Glutamatergic neuron (in vitro differentiated cells): ENCODE results near the gene CA5A. TPM values are rescaled to one million over a fixed set of nuclear protein-coding genes. Genes with fewer than 3 reads are reported as not detected.

Experiments
- DNase-seq: peaks from one replicate; pipeline ENCODE4 v3.0.0; 2022
- H3K27ac Mint-ChIP-seq: one replicate; pipeline ENCODE4 v1.8.0; 2020; ENCODE audit warnings: mild to moderate bottlenecking, mixed read lengths, inconsistent platforms; ENCODE audit not compliant: unreplicated experiment
- H3K27me3 Mint-ChIP-seq: one replicate; pipeline ENCODE4 v1.8.0; 2020; ENCODE audit warnings: mild to moderate bottlenecking, moderate library complexity, mixed read lengths, inconsistent platforms; ENCODE audit not compliant: unreplicated experiment
- H3K36me3 Mint-ChIP-seq: one replicate; pipeline ENCODE4 v1.8.0; 2020; ENCODE audit warnings: mild to moderate bottlenecking, mixed read lengths, inconsistent platforms; ENCODE audit not compliant: unreplicated experiment
- H3K4me1 Mint-ChIP-seq: one replicate; pipeline ENCODE4 v1.8.0; 2020; ENCODE audit warnings: mild to moderate bottlenecking, low read depth, mixed read lengths, inconsistent platforms; ENCODE audit not compliant: unreplicated experiment
- H3K4me3 Mint-ChIP-seq: one replicate; pipeline ENCODE4 v1.8.0; 2020; ENCODE audit warnings: mild to moderate bottlenecking, mixed read lengths, inconsistent platforms; ENCODE audit not compliant: unreplicated experiment
- H3K9me3 Mint-ChIP-seq: one replicate; pipeline ENCODE4 v1.8.0; 2020; ENCODE audit warnings: mild to moderate bottlenecking, moderate library complexity, mixed read lengths, inconsistent platforms; ENCODE audit not compliant: unreplicated experiment
- total RNA-seq: library from RNA; stranded (reverse); fragmentation: NEBNext Ultra II Directional; extraction: Animal tissue kit (Norgen Biotek cat#: 25700); gene quantifications from one replicate; pipeline ENCODE4 v1.2.1, GENCODE V29; 2021; ENCODE audit not compliant: unreplicated experiment
- TF ChIP-seq, protein P1 (sequence below): fragments of 200-600 bp; sonication (generic); IDR thresholded peaks from one replicate; pipeline ENCODE4 v1.5.0; 2021; ENCODE audit not compliant: partially characterized antibody, unreplicated experiment

Gene CA5A
- total RNA-seq, 1 donor from 2014 or later: not detected

- peaks cover 19% of the 10 kb centered on the region for H3K4me1 Mint-ChIP-seq
- DNase-seq: peak; percentile 83
- H3K9me3 Mint-ChIP-seq: peaks cover 12% of the 10 kb centered on the region
- H3K36me3 Mint-ChIP-seq: no peaks in the 10 kb centered on the region
- TF ChIP-seq, protein P1, sequence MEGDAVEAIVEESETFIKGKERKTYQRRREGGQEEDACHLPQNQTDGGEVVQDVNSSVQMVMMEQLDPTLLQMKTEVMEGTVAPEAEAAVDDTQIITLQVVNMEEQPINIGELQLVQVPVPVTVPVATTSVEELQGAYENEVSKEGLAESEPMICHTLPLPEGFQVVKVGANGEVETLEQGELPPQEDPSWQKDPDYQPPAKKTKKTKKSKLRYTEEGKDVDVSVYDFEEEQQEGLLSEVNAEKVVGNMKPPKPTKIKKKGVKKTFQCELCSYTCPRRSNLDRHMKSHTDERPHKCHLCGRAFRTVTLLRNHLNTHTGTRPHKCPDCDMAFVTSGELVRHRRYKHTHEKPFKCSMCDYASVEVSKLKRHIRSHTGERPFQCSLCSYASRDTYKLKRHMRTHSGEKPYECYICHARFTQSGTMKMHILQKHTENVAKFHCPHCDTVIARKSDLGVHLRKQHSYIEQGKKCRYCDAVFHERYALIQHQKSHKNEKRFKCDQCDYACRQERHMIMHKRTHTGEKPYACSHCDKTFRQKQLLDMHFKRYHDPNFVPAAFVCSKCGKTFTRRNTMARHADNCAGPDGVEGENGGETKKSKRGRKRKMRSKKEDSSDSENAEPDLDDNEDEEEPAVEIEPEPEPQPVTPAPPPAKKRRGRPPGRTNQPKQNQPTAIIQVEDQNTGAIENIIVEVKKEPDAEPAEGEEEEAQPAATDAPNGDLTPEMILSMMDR: peak; percentile 34
- peaks cover 11% of the 10 kb centered on the region for H3K27me3 Mint-ChIP-seq
- peak overlapping the region; percentile 83 for H3K4me3 Mint-ChIP-seq
- H3K27ac Mint-ChIP-seq: peak overlapping the region; percentile 95
These were observed 92.1 kb downstream of the CA5A start for GRCh38 chr16:87844120-87844733.

DNA sequence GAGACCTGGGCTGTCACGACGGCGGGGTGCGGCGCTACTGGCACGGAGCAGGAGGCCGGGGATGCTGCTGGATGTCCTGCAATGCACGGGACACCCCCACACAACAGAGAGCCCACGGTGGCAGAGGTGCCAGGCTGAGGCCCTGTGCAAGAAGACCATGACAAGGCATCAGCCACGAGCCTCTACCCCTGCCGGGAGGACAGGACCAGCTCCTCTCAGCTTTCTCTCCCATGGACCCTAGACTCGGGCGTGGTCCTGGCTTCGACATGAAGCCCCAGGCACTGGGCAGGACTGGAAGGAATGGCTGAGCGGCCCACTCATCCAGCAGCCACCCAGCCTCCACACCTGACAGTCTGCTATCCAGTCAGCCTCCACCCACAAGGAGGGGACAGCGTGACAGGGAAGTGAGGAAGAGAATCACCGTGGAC is 92.6 kb downstream of the CA5A start:
- DNase-seq: peak; percentile 44
- H3K27me3 Mint-ChIP-seq: peaks cover 11% of the 10 kb centered on the region
- H3K9me3 Mint-ChIP-seq: peaks cover 12% of the 10 kb centered on the region
- peaks cover 19% of the 10 kb centered on the region for H3K4me1 Mint-ChIP-seq
- peak overlapping the region; percentile 83 for H3K4me3 Mint-ChIP-seq
- H3K27ac Mint-ChIP-seq: peak overlapping the region; percentile 95
- no peaks in the 10 kb centered on the region for H3K36me3 Mint-ChIP-seq
- TF ChIP-seq, protein P1: no peak

DNA sequence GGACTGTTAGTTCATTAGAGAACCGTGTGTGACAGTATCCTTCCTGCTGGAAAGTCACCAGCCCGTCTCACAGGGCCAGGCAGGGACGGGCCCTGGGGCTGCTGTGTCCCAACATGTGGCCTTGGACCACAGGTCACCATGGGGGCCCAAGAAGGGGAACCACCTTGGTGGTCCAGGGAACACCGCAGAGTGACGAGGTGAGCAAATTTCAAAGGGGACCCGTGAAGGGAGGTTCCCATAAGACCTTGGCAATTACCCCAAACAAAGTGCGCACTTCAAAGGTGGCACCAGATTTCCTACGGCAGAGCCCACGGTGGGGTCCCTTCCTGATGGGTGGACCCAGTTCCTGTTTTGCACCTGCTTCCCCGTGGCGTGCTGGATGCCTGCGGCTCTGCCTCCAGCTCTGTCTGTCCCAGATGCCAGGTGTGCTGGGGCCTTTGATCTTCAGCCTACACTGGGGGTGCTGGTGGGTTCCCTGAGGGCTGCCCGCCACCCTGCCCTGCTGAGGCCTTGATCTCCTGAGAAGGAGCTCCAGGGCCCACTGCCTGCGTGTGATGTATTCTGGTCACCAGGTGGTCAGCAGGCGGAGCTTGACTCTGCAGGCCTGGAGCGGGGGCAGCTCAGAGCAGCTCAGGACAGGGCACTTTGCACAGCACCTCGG is 94.0 kb downstream of the CA5A start:
- no peak overlapping the region for H3K27ac Mint-ChIP-seq
- no peak overlapping the region for H3K4me3 Mint-ChIP-seq
- TF ChIP-seq, protein P1: no peak
- peaks cover 19% of the 10 kb centered on the region for H3K4me1 Mint-ChIP-seq
- H3K27me3 Mint-ChIP-seq: peaks cover 11% of the 10 kb centered on the region
- DNase-seq: no peak
- no peaks in the 10 kb centered on the region for H3K36me3 Mint-ChIP-seq
- peaks cover 12% of the 10 kb centered on the region for H3K9me3 Mint-ChIP-seq

DNA sequence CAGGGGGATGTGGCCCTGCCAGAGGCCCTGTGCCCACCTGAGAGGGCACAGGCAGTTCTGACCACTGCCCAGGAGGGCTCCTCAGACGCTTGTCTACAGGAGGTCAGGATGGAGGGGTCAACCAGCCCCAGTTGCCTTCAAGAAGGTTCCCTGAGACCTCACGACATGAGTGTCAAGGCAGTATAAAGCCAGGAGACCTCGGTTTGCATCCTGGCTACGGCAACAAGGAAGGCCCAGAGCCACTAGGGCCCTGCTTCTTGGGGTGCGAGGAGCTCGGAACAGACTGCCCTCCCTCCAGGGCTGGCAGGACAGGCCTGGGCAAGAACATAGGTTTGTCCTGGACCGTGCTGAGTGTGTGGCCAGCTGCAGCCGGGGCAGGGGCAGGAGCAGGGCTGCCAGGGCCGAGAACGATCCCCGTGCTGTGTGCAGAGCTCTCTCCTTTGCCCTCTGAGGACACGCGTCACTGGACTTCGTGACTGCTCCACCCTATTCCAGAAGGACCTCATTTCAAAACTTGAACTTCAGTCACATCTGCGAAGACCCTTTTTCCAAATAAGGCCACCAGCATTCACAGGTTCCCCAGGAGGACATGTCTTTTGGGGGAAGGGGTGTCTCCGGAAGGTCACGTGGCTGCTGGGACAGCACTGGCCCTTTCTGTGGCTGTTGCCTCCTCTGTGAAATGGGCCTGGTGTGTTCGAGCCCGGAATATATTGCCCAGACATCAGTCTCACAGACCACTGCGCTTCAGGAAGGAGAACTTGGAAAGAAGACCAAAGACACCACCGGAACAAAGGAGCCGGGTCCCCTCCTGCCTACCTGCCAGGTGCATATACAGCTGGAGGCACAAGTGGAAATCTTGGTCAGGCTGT is 94.8 kb downstream of the CA5A start:
- H3K4me3 Mint-ChIP-seq: no peak overlapping the region
- TF ChIP-seq, protein P1: no peak
- no peak overlapping the region for H3K27ac Mint-ChIP-seq
- no peak for DNase-seq
- H3K4me1 Mint-ChIP-seq: peaks cover 19% of the 10 kb centered on the region
- peaks cover 11% of the 10 kb centered on the region for H3K27me3 Mint-ChIP-seq
- H3K9me3 Mint-ChIP-seq: peaks cover 12% of the 10 kb centered on the region
- no peaks in the 10 kb centered on the region for H3K36me3 Mint-ChIP-seq
